IMR-90 (cell line): ENCODE data around the gene CACNA2D3. TPM values are rescaled to one million over a fixed set of nuclear protein-coding genes. Genes with fewer than 3 reads are reported as not detected.

Experiments
- ATAC-seq: fragments of 200-7000 bp; cut with Tn5 transposase; 2 replicates; pipeline ENCODE4 v1.9.1; 2020; ENCODE audit warnings: low read depth, mild to moderate bottlenecking, moderate library complexity
- BruUV-seq: library from RNA; stranded (reverse); fragments of 400-500 nt; replicated peaks from 2 replicates; lab custom pipeline; 2021; lab: Mats Ljungman, UMichigan
- CTCF ChIA-PET: fragments of 300-600 bp; formaldehyde crosslinking; extraction: SDS; loops from one replicate; lab custom pipeline; 2021; ENCODE audit warnings: antibody characterized with exemption; lab: Yijun Ruan, JAX
- POLR2A ChIA-PET: fragments of 300-600 bp; sonication (Branson Sonifier 250); formaldehyde crosslinking; loops from one replicate; lab custom pipeline; 2022; ENCODE audit warnings: antibody characterized with exemption; ENCODE audit not compliant: unreplicated experiment; lab: Charles Lee
- DNase-seq: peaks from one replicate; pipeline ENCODE4 v3.0.0; 2013
- H2AFZ ChIP-seq: replicated peaks from 2 replicates; pipeline ENCODE3; 2013; ENCODE audit warnings: low read length, mild to moderate bottlenecking; ENCODE audit not compliant: poor library complexity
- H2AK5ac ChIP-seq: 2 replicates; pipeline ENCODE4 v1.6.1; 2013; ENCODE audit warnings: low read depth, low read length, inconsistent platforms
- H2AK9ac ChIP-seq: replicated peaks from 2 replicates; pipeline ENCODE3; 2013; ENCODE audit warnings: mild to moderate bottlenecking, low read depth, low read length, moderate library complexity; ENCODE audit not compliant: poor library complexity
- H2BK120ac ChIP-seq: 2 replicates; pipeline ENCODE4 v1.6.1; 2013; ENCODE audit warnings: low read depth, low read length, inconsistent platforms
- H2BK15ac ChIP-seq: 3 replicates; pipeline ENCODE4 v1.6.1; 2013; ENCODE audit warnings: low read depth, low read length, inconsistent platforms
- H2BK20ac ChIP-seq: 2 replicates; pipeline ENCODE4 v1.6.1; 2013; ENCODE audit warnings: low read depth, mild to moderate bottlenecking, inconsistent platforms, low read length, moderate library complexity
- H2BK5ac ChIP-seq: 2 replicates; pipeline ENCODE4 v1.6.1; 2013; ENCODE audit warnings: mild to moderate bottlenecking, low read depth, low read length, inconsistent platforms; ENCODE audit not compliant: poor library complexity, severe bottlenecking
- H3K14ac ChIP-seq: replicated peaks from 2 replicates; pipeline ENCODE4 v1.6.1; 2013; ENCODE audit warnings: low read depth, low read length, inconsistent platforms
- H3K18ac ChIP-seq: 2 replicates; pipeline ENCODE4 v1.6.1; 2013; ENCODE audit warnings: low read depth, low read length, control low read depth
- H3K23ac ChIP-seq: 2 replicates; pipeline ENCODE4 v1.6.1; 2013; ENCODE audit warnings: low read depth, low read length, inconsistent platforms
- H3K27ac ChIP-seq: 2 replicates; pipeline ENCODE4 v1.5.1; 2013; ENCODE audit warnings: mild to moderate bottlenecking, control low read depth, low read length; ENCODE audit not compliant: insufficient read depth
- H3K27me3 ChIP-seq: 2 replicates; pipeline ENCODE4 v1.6.1; 2013; ENCODE audit warnings: low read length; ENCODE audit not compliant: control insufficient read depth, insufficient read depth
- H3K36me3 ChIP-seq: 2 replicates; pipeline ENCODE4 v1.6.1; 2013; ENCODE audit warnings: low read length, mixed read lengths; ENCODE audit not compliant: control insufficient read depth, insufficient read depth
- H3K4ac ChIP-seq: 2 replicates; pipeline ENCODE4 v1.6.1; 2013; ENCODE audit warnings: low read depth, low read length, inconsistent platforms
- H3K4me1 ChIP-seq: 2 replicates; pipeline ENCODE4 v1.6.1; 2013; ENCODE audit warnings: low read length, mixed read lengths; ENCODE audit not compliant: control insufficient read depth, insufficient read depth
- H3K4me2 ChIP-seq: 2 replicates; pipeline ENCODE4 v1.6.1; 2013; ENCODE audit warnings: low read depth, mild to moderate bottlenecking, control low read depth, low read length, moderate library complexity
- H3K4me3 ChIP-seq: 2 replicates; pipeline ENCODE4 v1.5.1; 2013; ENCODE audit warnings: low read depth, mild to moderate bottlenecking, control low read depth, low read length, moderate library complexity; ENCODE audit not compliant: insufficient read depth
- H3K56ac ChIP-seq: 2 replicates; pipeline ENCODE4 v1.6.1; 2013; ENCODE audit warnings: low read length, inconsistent platforms; ENCODE audit not compliant: insufficient read depth; ENCODE audit errors: extremely low read depth
- H3K79me1 ChIP-seq, 2 experiments: 2 replicates each; pipeline ENCODE4 v1.6.1; 2013; ENCODE audit warnings: low read length in 2 of 2, inconsistent platforms in 1 of 2, low read depth in 1 of 2
- H3K9ac ChIP-seq: 2 replicates; pipeline ENCODE4 v1.6.1; 2013; ENCODE audit warnings: low read depth, low read length, control low read depth
- H3K9me1 ChIP-seq: 2 replicates; pipeline ENCODE4 v1.6.1; 2013; ENCODE audit warnings: low read length, inconsistent platforms; ENCODE audit not compliant: insufficient read depth
- H3K9me3 ChIP-seq: 2 replicates; pipeline ENCODE4 v1.6.1; 2013; ENCODE audit warnings: low read length; ENCODE audit not compliant: control insufficient read depth, insufficient read depth
- H4K20me1 ChIP-seq: 2 replicates; pipeline ENCODE4 v1.6.1; 2013; ENCODE audit warnings: low read length, inconsistent platforms; ENCODE audit not compliant: insufficient read depth
- H4K5ac ChIP-seq: 2 replicates; pipeline ENCODE4 v1.6.1; 2013; ENCODE audit warnings: mild to moderate bottlenecking, low read depth, low read length, control low read depth
- H4K8ac ChIP-seq, 2 experiments: 2 replicates each; pipeline ENCODE4 v1.6.1; 2013; ENCODE audit warnings: low read depth in 2 of 2, low read length in 2 of 2, control low read depth in 1 of 2, inconsistent platforms in 1 of 2
- H4K91ac ChIP-seq: 2 replicates; pipeline ENCODE4 v1.6.1; 2013; ENCODE audit warnings: low read depth, low read length, inconsistent platforms; ENCODE audit not compliant: insufficient read depth
- CEBPB ChIP-seq: IDR thresholded peaks from 2 replicates; pipeline ENCODE4 v1.6.1; 2012; ENCODE audit warnings: low read depth, low read length, improper control_type of control experiment
- CHD1 ChIP-seq: IDR thresholded peaks from 2 replicates; pipeline ENCODE4 v1.6.1; 2012; ENCODE audit warnings: low read depth, low read length, improper control_type of control experiment
- FOS ChIP-seq: fragments of 150-350 bp; IDR thresholded peaks from 2 replicates; pipeline ENCODE4 v1.6.1; 2016; ENCODE audit warnings: low read depth, low read length
- MAFK ChIP-seq: IDR thresholded peaks from 2 replicates; pipeline ENCODE4 v1.6.1; 2012; ENCODE audit warnings: low read depth, low read length, improper control_type of control experiment
- MAZ ChIP-seq: IDR thresholded peaks from 2 replicates; pipeline ENCODE4 v1.6.1; 2012; ENCODE audit warnings: low read depth, mild to moderate bottlenecking, low read length, improper control_type of control experiment, moderate library complexity, borderline replicate concordance
- MXI1 ChIP-seq: IDR thresholded peaks from 2 replicates; pipeline ENCODE4 v1.6.1; 2012; ENCODE audit warnings: low read depth, mild to moderate bottlenecking, low read length, moderate library complexity, borderline replicate concordance
- NFE2L2 ChIP-seq: fragments of 150-350 bp; IDR thresholded peaks from 2 replicates; pipeline ENCODE4 v1.6.1; 2016; ENCODE audit warnings: low read depth, mild to moderate bottlenecking, low read length
- POLR2A ChIP-seq: IDR thresholded peaks from 2 replicates; pipeline ENCODE4 v1.6.1; 2012; ENCODE audit warnings: mild to moderate bottlenecking, low read depth, low read length
- RAD21 ChIP-seq: IDR thresholded peaks from 2 replicates; pipeline ENCODE4 v1.6.1; 2012; ENCODE audit warnings: low read length, improper control_type of control experiment
- RCOR1 ChIP-seq: IDR thresholded peaks from 2 replicates; pipeline ENCODE4 v1.6.1; 2012; ENCODE audit warnings: mild to moderate bottlenecking, low read length, improper control_type of control experiment; ENCODE audit not compliant: insufficient replicate concordance
- RFX5 ChIP-seq: IDR thresholded peaks from 2 replicates; pipeline ENCODE4 v1.8.0; 2012; ENCODE audit warnings: low read depth, mild to moderate bottlenecking, low read length, moderate library complexity
- SMC3 ChIP-seq: fragments of 150-350 bp; IDR thresholded peaks from 2 replicates; pipeline ENCODE4 v1.6.1; 2016; ENCODE audit warnings: low read depth, mild to moderate bottlenecking, antibody characterized with exemption, low read length, moderate library complexity
- WGBS, 2 experiments: methylation state at CpG; one replicate each; pipeline versions ENCODE4 v1.1.5 to v1.1.7; 2013; ENCODE audit warnings: missing lambda C conversion rate in 2 of 2; ENCODE audit not compliant: insufficient read length in 1 of 2; ENCODE audit errors: extremely low coverage in 2 of 2; 5-methylcytosine and 5-hydroxymethylcytosine counted together
- dilution Hi-C: fragments of 300-500 bp; cut with HindIII; formaldehyde crosslinking; loops from one replicate; pipeline ENCODE4 v1.14.3; 2018; ENCODE audit warnings: low sequenced_read_pairs; ENCODE audit not compliant: unreplicated experiment
- in situ Hi-C: fragments of 300-500 bp; cut with MboI; formaldehyde crosslinking; loops from 3 replicates; pipeline ENCODE4 v1.14.3; 2019; ENCODE audit warnings: low sequenced_read_pairs, inconsistent platforms, mixed read lengths
- intact Hi-C: fragments of 100-400 bp; cut with micrococcal nuclease; formaldehyde crosslinking; loops from 2 replicates; pipeline ENCODE4 v1.10.0; 2022
- polyA plus RNA-seq, 3 experiments: library from polyadenylated mRNA; depleted of rRNA; stranded (reverse); fragments of >200 nt; gene quantifications; 2 replicates each; pipeline ENCODE4 v1.2.3, GENCODE V29; 2012; ENCODE audit warnings: low replicate concordance in 1 of 3
- total RNA-seq: library from RNA; depleted of rRNA; stranded (reverse); fragments of >200 nt; gene quantifications from 2 replicates; pipeline ENCODE4 v1.2.3, GENCODE V29; 2012
- TF ChIP-seq, protein P1 (sequence below): conservative IDR thresholded peaks from 2 replicates; pipeline ENCODE4 v1.5.1; 2012; ENCODE audit warnings: mild to moderate bottlenecking, low read depth, low read length, improper control_type of control experiment
- TF ChIP-seq, protein P2 (sequence below): fragments of 150-350 bp; IDR thresholded peaks from 2 replicates; pipeline ENCODE4 v1.6.1; 2016; ENCODE audit warnings: low read depth, mild to moderate bottlenecking, low read length, moderate library complexity, borderline replicate concordance
- TF ChIP-seq, protein P3 (sequence below): fragments of 150-350 bp; IDR thresholded peaks from 2 replicates; pipeline ENCODE4 v1.6.1; 2017; ENCODE audit warnings: mild to moderate bottlenecking, antibody characterized with exemption, low read length, low read depth

Gene CACNA2D3
- total and polyA plus RNA-seq, 2 of the 4 experiments (the other 2 are of a cell fraction) = 0.36 to 0.41 TPM

DNA sequence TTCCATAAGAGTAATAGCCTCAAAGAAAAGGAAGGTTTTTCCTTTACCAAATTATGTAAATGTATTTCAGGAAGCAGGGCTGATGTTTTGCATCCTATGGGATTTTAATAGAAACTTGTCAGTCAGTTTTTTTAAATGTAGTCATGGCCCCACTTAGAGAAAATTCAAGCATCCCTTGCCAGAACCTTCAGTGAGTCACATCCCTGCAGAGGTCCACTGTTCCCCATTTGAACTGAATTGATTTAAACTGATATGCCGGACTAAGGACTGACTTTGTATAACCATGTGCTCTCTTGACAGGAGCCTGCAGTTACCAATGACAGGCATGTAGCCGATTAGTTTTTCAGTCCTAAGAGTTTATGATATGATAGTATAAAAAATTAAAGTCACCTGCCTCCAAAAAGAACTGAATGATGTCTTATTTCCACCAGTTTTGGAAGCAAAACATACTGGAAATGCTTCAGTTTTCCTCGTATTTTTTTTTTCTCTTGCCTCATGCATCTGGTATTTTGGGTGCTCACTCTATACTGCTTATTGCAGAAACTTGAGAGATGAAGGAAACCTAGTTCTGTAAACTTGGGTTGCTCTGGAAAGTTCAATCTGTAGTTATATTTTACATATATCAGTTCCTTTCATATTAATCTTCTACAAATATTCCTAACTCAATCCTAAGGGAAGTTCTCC lies 774.8 kb downstream of the CACNA2D3 start:
- Histone ChIP-seq H2BK5ac (peak overlapping the region; percentile 53), H4K20me1 (no peaks in the 10 kb centered on the region), H3K4me3 (no peak overlapping the region), H3K4me2 (no peak overlapping the region), H3K18ac (peak overlapping the region; percentile 45; the same call in 1 of the 2 replicates), H3K79me1 (no peaks in the 10 kb centered on the region), H3K23ac (no peak overlapping the region), H3K9me1 (peaks cover 20% of the 10 kb centered on the region), H3K27ac (no peak overlapping the region), H3K9me3 (no peaks in the 10 kb centered on the region), H2BK20ac (0 out of 2 replicates have a peak overlapping the region, but pooled peaks have one; percentile 49), H3K9ac (no peak overlapping the region; the same call in 1 of the 2 replicates), H2BK120ac (peak overlapping the region; percentile 64; the same call in 1 of the 2 replicates), H3K36me3 (no peaks in the 10 kb centered on the region), H3K4ac (peak overlapping the region; percentile 84; the same call in 1 of the 2 replicates), H4K8ac (peak overlapping the region in 1 of 2 experiments; percentile 61; a peak in 2 of 4 replicates), H3K27me3 (no peaks in the 10 kb centered on the region), H2BK15ac (peak overlapping the region; percentile 50; the same call in 1 of the 3 replicates), H2AK9ac (no peak overlapping the region), H2AK5ac (peak overlapping the region; percentile 82; the same call in 1 of the 2 replicates), H3K4me1 (peaks cover 20% of the 10 kb centered on the region), H4K5ac (no peak overlapping the region; the same call in 1 of the 2 replicates), H4K91ac (peak overlapping the region; percentile 54; the same call in 1 of the 2 replicates), H3K14ac (peak overlapping the region; percentile 61), H3K56ac (no peak overlapping the region), H2AFZ (no peak overlapping the region)
- in situ Hi-C loops = no loop called here
- CTCF ChIA-PET = no interaction called here
- DNase-seq = peak; percentile 86
- intact Hi-C loops = no loop called here
- peak; percentile 61 for ATAC-seq
- POLR2A ChIA-PET = no interaction called here
- no CpG with 5 or more reads among the region's 3 CpGs for WGBS, 2 experiments
- dilution Hi-C loops = no loop called here
- BruUV-seq = no TSS peak
- TF ChIP-seq, protein P1, sequence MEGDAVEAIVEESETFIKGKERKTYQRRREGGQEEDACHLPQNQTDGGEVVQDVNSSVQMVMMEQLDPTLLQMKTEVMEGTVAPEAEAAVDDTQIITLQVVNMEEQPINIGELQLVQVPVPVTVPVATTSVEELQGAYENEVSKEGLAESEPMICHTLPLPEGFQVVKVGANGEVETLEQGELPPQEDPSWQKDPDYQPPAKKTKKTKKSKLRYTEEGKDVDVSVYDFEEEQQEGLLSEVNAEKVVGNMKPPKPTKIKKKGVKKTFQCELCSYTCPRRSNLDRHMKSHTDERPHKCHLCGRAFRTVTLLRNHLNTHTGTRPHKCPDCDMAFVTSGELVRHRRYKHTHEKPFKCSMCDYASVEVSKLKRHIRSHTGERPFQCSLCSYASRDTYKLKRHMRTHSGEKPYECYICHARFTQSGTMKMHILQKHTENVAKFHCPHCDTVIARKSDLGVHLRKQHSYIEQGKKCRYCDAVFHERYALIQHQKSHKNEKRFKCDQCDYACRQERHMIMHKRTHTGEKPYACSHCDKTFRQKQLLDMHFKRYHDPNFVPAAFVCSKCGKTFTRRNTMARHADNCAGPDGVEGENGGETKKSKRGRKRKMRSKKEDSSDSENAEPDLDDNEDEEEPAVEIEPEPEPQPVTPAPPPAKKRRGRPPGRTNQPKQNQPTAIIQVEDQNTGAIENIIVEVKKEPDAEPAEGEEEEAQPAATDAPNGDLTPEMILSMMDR = no peak
- TF ChIP-seq RAD21 (no peak), MAFK (no peak), NFE2L2 (no peak), SMC3 (no peak), CHD1 (no peak), RCOR1 (no peak), CEBPB (no peak), RFX5 (no peak), POLR2A (no peak), MAZ (no peak), FOS (no peak), MXI1 (no peak)
- TF ChIP-seq, protein P2, sequence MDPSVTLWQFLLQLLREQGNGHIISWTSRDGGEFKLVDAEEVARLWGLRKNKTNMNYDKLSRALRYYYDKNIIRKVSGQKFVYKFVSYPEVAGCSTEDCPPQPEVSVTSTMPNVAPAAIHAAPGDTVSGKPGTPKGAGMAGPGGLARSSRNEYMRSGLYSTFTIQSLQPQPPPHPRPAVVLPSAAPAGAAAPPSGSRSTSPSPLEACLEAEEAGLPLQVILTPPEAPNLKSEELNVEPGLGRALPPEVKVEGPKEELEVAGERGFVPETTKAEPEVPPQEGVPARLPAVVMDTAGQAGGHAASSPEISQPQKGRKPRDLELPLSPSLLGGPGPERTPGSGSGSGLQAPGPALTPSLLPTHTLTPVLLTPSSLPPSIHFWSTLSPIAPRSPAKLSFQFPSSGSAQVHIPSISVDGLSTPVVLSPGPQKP = no peak
- TF ChIP-seq, protein P3, sequence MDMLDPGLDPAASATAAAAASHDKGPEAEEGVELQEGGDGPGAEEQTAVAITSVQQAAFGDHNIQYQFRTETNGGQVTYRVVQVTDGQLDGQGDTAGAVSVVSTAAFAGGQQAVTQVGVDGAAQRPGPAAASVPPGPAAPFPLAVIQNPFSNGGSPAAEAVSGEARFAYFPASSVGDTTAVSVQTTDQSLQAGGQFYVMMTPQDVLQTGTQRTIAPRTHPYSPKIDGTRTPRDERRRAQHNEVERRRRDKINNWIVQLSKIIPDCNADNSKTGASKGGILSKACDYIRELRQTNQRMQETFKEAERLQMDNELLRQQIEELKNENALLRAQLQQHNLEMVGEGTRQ = no peak
